H9 (cell line): ENCODE data around the gene SLX4IP. TPM values are rescaled to one million over a fixed set of nuclear protein-coding genes. Genes with fewer than 3 reads are reported as not detected.

ENCODE experiments used
- DNase-seq: peaks from one replicate; pipeline ENCODE4 v3.0.0-alpha.2; 2017
- H2AFZ ChIP-seq: one replicate; pipeline ENCODE4 v1.6.1; 2013; ENCODE audit warnings: mild to moderate bottlenecking, low read length, control low read depth, moderate library complexity
- H2AK5ac ChIP-seq: 2 replicates; pipeline ENCODE4 v1.6.1; 2013; ENCODE audit warnings: low read length, control low read depth, mixed read lengths; ENCODE audit not compliant: insufficient read length
- H2BK120ac ChIP-seq: one replicate; pipeline ENCODE4 v1.6.1; 2013; ENCODE audit warnings: low read depth, mild to moderate bottlenecking, low read length, control low read depth, inconsistent platforms; ENCODE audit not compliant: poor library complexity, severe bottlenecking
- H2BK12ac ChIP-seq: 2 replicates; pipeline ENCODE4 v1.6.1; 2013; ENCODE audit warnings: low read length, control low read depth, mixed read lengths, low read depth; ENCODE audit not compliant: insufficient read length
- H2BK15ac ChIP-seq: 2 replicates; pipeline ENCODE4 v1.6.1; 2013; ENCODE audit warnings: low read depth, low read length, control low read depth
- H2BK20ac ChIP-seq: one replicate; pipeline ENCODE4 v1.6.1; 2013; ENCODE audit warnings: low read depth, mild to moderate bottlenecking, low read length, control low read depth, inconsistent platforms; ENCODE audit not compliant: poor library complexity, severe bottlenecking
- H2BK5ac ChIP-seq: 2 replicates; pipeline ENCODE4 v1.6.1; 2013; ENCODE audit warnings: low read length, control low read depth, mixed read lengths; ENCODE audit not compliant: insufficient read length
- H3K14ac ChIP-seq: 2 replicates; pipeline ENCODE4 v1.6.1; 2013; ENCODE audit warnings: low read length, control low read depth; ENCODE audit not compliant: insufficient read depth
- H3K18ac ChIP-seq: 2 replicates; pipeline ENCODE4 v1.6.1; 2013; ENCODE audit warnings: low read depth, mild to moderate bottlenecking, mixed read lengths, low read length, control low read depth; ENCODE audit not compliant: insufficient read length
- H3K23ac ChIP-seq: 2 replicates; pipeline ENCODE4 v1.6.1; 2013; ENCODE audit warnings: low read length, control low read depth, mixed read lengths, low read depth; ENCODE audit not compliant: insufficient read length
- H3K23me2 ChIP-seq: 2 replicates; pipeline ENCODE4 v1.6.1; 2013; ENCODE audit warnings: low read depth, mild to moderate bottlenecking, mixed read lengths, low read length, control low read depth; ENCODE audit not compliant: insufficient read length, poor library complexity, severe bottlenecking
- H3K27ac ChIP-seq: 2 replicates; pipeline ENCODE4 v1.5.1; 2013; ENCODE audit warnings: low read length, control low read depth, mixed read lengths, low read depth; ENCODE audit not compliant: insufficient read length
- H3K27me3 ChIP-seq: 2 replicates; pipeline ENCODE4 v1.6.1; 2013; ENCODE audit warnings: low read length, control low read depth, inconsistent platforms; ENCODE audit not compliant: insufficient read depth
- H3K4ac ChIP-seq: 2 replicates; pipeline ENCODE4 v1.6.1; 2013; ENCODE audit warnings: low read depth, mild to moderate bottlenecking, control low read depth, inconsistent platforms, low read length, moderate library complexity
- H3K4me1 ChIP-seq: 2 replicates; pipeline ENCODE4 v1.6.1; 2013; ENCODE audit warnings: low read length, control low read depth, inconsistent platforms; ENCODE audit not compliant: insufficient read depth
- H3K4me2 ChIP-seq: 2 replicates; pipeline ENCODE4 v1.6.1; 2013; ENCODE audit warnings: low read length, control low read depth, mixed read lengths; ENCODE audit not compliant: insufficient read length, insufficient read depth
- H3K56ac ChIP-seq: 2 replicates; pipeline ENCODE4 v1.6.1; 2013; ENCODE audit warnings: low read depth, mild to moderate bottlenecking, mixed read lengths, low read length, control low read depth; ENCODE audit not compliant: insufficient read length
- H3K79me1 ChIP-seq: 2 replicates; pipeline ENCODE4 v1.6.1; 2013; ENCODE audit warnings: low read depth, mild to moderate bottlenecking, moderate library complexity, low read length, control low read depth, inconsistent platforms; ENCODE audit not compliant: insufficient read depth, poor library complexity, severe bottlenecking
- H3K79me2 ChIP-seq: 2 replicates; pipeline ENCODE4 v1.6.1; 2013; ENCODE audit warnings: low read length, control low read depth, inconsistent platforms; ENCODE audit not compliant: insufficient read depth
- H3K9ac ChIP-seq: 2 replicates; pipeline ENCODE4 v1.6.1; 2013; ENCODE audit warnings: low read length, control low read depth, mixed read lengths; ENCODE audit not compliant: insufficient read length; ENCODE audit errors: extremely low read depth
- H3K9me3 ChIP-seq: one replicate; pipeline ENCODE4 v1.6.1; 2013; ENCODE audit warnings: low read depth, low read length, inconsistent platforms; ENCODE audit not compliant: control insufficient read depth
- H3T11ph ChIP-seq: one replicate; pipeline ENCODE4 v1.6.1; 2013; ENCODE audit warnings: mild to moderate bottlenecking, low read length, control low read depth, inconsistent platforms
- H4K20me1 ChIP-seq: one replicate; pipeline ENCODE4 v1.6.1; 2013; ENCODE audit not compliant: control insufficient read depth, insufficient read length, insufficient read depth
- H4K5ac ChIP-seq: 2 replicates; pipeline ENCODE4 v1.6.1; 2013; ENCODE audit warnings: low read depth, mild to moderate bottlenecking, mixed read lengths, low read length, control low read depth; ENCODE audit not compliant: insufficient read length
- H4K8ac ChIP-seq: replicated peaks from 2 replicates; pipeline ENCODE4 v1.6.1; 2013; ENCODE audit warnings: low read length, control low read depth, mixed read lengths, low read depth; ENCODE audit not compliant: insufficient read length
- H4K91ac ChIP-seq: 2 replicates; pipeline ENCODE4 v1.6.1; 2013; ENCODE audit warnings: low read depth, mild to moderate bottlenecking, moderate library complexity, mixed read lengths, low read length, control low read depth; ENCODE audit not compliant: insufficient read length
- H3K27ac Mint-ChIP-seq, 3 experiments: 2 replicates in 2 of 3; 3 replicates in 1 of 3; pipeline ENCODE4 v1.8.0; 2020 to 2021; ENCODE audit warnings: mixed read lengths in 3 of 3, mild to moderate bottlenecking in 1 of 3, moderate library complexity in 1 of 3
- H3K27me3 Mint-ChIP-seq: 2 replicates; pipeline ENCODE4 v1.8.0; 2021; ENCODE audit warnings: low read depth, mild to moderate bottlenecking, moderate library complexity, mixed read lengths
- H3K36me3 Mint-ChIP-seq, 3 experiments: 2 replicates in 2 of 3; 3 replicates in 1 of 3; pipeline ENCODE4 v1.8.0; 2020 to 2021; ENCODE audit warnings: low read depth in 3 of 3, mixed read lengths in 3 of 3; ENCODE audit not compliant: insufficient read depth in 1 of 3
- H3K4me1 Mint-ChIP-seq, 2 experiments: 2 replicates each; pipeline ENCODE4 v1.8.0; 2020; ENCODE audit warnings: mixed read lengths in 2 of 2
- H3K4me3 Mint-ChIP-seq, 2 experiments: 2 replicates in 1 of 2; 3 replicates in 1 of 2; pipeline ENCODE4 v1.8.0; 2020 to 2021; ENCODE audit warnings: mild to moderate bottlenecking in 2 of 2, mixed read lengths in 2 of 2, moderate library complexity in 1 of 2
- H3K9me3 Mint-ChIP-seq, 2 experiments: 2 replicates in 1 of 2; 3 replicates in 1 of 2; pipeline ENCODE4 v1.8.0; 2020; ENCODE audit warnings: mild to moderate bottlenecking in 2 of 2, mixed read lengths in 2 of 2, moderate library complexity in 1 of 2
- CTCF ChIP-seq: fragments of 200-600 bp; sonication (generic); conservative IDR thresholded peaks from 3 replicates; pipeline ENCODE4 v1.8.0; 2021; ENCODE audit warnings: antibody characterized with exemption, mild to moderate bottlenecking
- WGBS: extraction: QIAGEN DNeasy Blood & Tissue Kit; methylation state at CpG from one replicate; pipeline ENCODE4 v1.1.7; 2013; ENCODE audit warnings: missing lambda C conversion rate, low lambda C conversion rate, mixed read lengths; ENCODE audit not compliant: insufficient read length; ENCODE audit errors: extremely low coverage; 5-methylcytosine and 5-hydroxymethylcytosine counted together
- total RNA-seq: library from RNA; stranded (reverse); gene quantifications from 2 replicates; pipeline ENCODE4 v1.2.1, GENCODE V29; 2021

SLX4IP gene
- total RNA-seq, 1 experiment from 2014 or later, result 7.9 TPM

GRCh38 chr20:10504608-10504993 lies 69.5 kb downstream of the SLX4IP start:
- Histone ChIP-seq H3K23ac (no peak overlapping the region), H3K9me3 (no peaks in the 10 kb centered on the region), H4K91ac (no peak overlapping the region), H3K79me1 (peaks cover 2% of the 10 kb centered on the region), H2AK5ac (no peak overlapping the region), H3K27me3 (no peaks in the 10 kb centered on the region), H3T11ph (no peak overlapping the region), H2BK5ac (no peak overlapping the region), H3K79me2 (peaks cover 5% of the 10 kb centered on the region; the same call in 1 of the 2 replicates), H4K5ac (no peak overlapping the region), H3K4me1 (peaks cover 11% of the 10 kb centered on the region), H3K27ac (no peak overlapping the region), H3K18ac (no peak overlapping the region), H2BK120ac (no peak overlapping the region), H2AFZ (no peak overlapping the region), H3K9ac (no peak overlapping the region), H3K4me2 (no peak overlapping the region), H2BK12ac (no peak overlapping the region), H3K56ac (no peak overlapping the region), H2BK15ac (no peak overlapping the region), H4K20me1 (no peaks in the 10 kb centered on the region), H2BK20ac (no peak overlapping the region), H4K8ac (no peak overlapping the region), H3K23me2 (no peaks in the 10 kb centered on the region), H3K4ac (no peak overlapping the region), H3K14ac (no peak overlapping the region)
- peaks cover 0 to 4% (median 2%) of the 10 kb centered on the region in 3 experiments; a peak in 2 of 7 replicates for H3K36me3 Mint-ChIP-seq
- no peak overlapping the region for H3K27ac Mint-ChIP-seq
- H3K4me1 Mint-ChIP-seq, result peaks cover 34 to 37% of the 10 kb centered on the region in 2 experiments
- DNase-seq, result no peak
- H3K4me3 Mint-ChIP-seq, result no peak overlapping the region
- H3K9me3 Mint-ChIP-seq, result no peaks in the 10 kb centered on the region; a peak in 1 of 5 replicates
- TF ChIP-seq CTCF, result no peak
- WGBS, result no CpG with 5 or more reads among the region's 7 CpGs
- H3K27me3 Mint-ChIP-seq, result no peaks in the 10 kb centered on the region
